GM12892 (cell line): ENCODE data around the gene NOS3.

Experiments
- POLR2A ChIP-seq: IDR thresholded peaks from 2 replicates; pipeline ENCODE4 v1.6.1; 2011; ENCODE audit warnings: low read depth, low read length, control low read depth
- POLR2AphosphoS5 ChIP-seq: IDR thresholded peaks from 2 replicates; pipeline ENCODE4 v1.6.1; 2011; ENCODE audit warnings: low read depth, low read length, control low read depth
- TAF1 ChIP-seq: IDR thresholded peaks from 2 replicates; pipeline ENCODE4 v1.6.1; 2011; ENCODE audit warnings: low read depth, mild to moderate bottlenecking, control low read depth, low read length, borderline replicate concordance

DNA sequence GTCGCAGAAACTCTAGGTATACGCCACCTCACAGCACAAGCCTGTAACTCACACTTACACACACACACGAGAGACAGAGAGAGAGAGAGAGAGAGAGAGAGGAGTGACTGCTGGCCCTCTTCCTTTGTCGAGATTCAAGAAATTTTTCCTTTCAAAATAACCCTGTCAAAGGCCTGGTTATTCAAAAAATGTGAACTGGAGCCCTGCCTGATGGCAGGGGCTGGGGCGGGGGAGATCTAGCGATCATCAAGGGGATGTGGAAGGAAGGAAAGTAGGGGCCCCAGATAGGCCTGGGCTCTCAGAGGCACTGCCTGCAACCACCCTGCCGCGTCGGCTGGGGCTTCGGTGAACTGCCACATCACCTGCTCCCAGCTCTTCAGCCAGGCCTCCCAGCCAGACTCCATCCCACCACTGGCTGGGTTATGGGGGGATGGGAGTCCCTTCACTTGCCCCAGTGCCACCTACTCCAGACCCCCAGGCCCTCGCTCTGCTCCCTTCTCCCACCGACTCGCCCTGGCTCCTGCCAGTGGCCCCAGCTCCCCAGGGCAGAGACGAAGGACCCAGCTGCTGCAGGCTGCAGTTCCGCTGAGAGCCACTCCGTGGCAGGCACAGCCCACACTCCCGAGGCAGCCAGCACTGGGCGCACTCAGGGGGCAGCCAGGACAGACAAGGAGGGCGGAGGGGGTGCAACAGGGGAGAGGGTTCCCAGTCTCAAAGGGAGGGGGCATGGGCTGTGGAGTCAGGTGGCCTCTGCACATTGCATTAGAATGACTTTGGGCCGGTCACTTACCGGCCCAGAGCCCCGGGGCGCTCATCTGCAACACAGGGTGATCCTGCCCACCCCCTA, 28.0 kb upstream of the NOS3 start:
- TF ChIP-seq POLR2AphosphoS5 = no peak
- no peak for TF ChIP-seq POLR2A
- no peak for TF ChIP-seq TAF1
